Middle frontal gyrus (tissue), 1 donor: Measurements from ENCODE around the gene POLR2B.
"Not testable (repeated sequence)": the region's sequence is repeated elsewhere in the genome, so short reads cannot be mapped to it uniquely, and the experiment has no call there.

Experiments used
- DNase-seq: peaks from one replicate; pipeline ENCODE4 v3.0.0-alpha.2; 2015; ENCODE audit warnings: low spot score; ENCODE audit errors: extremely low spot score

POLR2B gene

GRCh38 chr4:56978750-56979303 is at the start of gene POLR2B:
Gene POLR2B (plus strand): TSS chr4:56978896. CDS start chr4:56978986, 90 bp downstream.
- DNase-seq = peak; percentile 93

GRCh38 chr4:56930638-56931037 is 48.1 kb upstream of the POLR2B start:
- DNase-seq = no peak

- no peak for DNase-seq
These were observed 46.8 kb upstream of the POLR2B start for GRCh38 chr4:56931924-56932323.

GRCh38 chr4:56937262-56937661 is 41.4 kb upstream of the POLR2B start:
- no peak for DNase-seq

- not testable (repeated sequence) for DNase-seq
These were observed 38.9 kb upstream of the POLR2B start for GRCh38 chr4:56939826-56940225.

- DNase-seq = no peak
These were observed 38.3 kb upstream of the POLR2B start for GRCh38 chr4:56940403-56940802.

GRCh38 chr4:56940971-56941370 is 37.7 kb upstream of the POLR2B start:
- no peak for DNase-seq

- DNase-seq = no peak
These were observed 37.3 kb upstream of the POLR2B start for GRCh38 chr4:56941403-56941802.

GRCh38 chr4:56953680-56954520 is 24.8 kb upstream of the POLR2B start:
- DNase-seq = no peak

GRCh38 chr4:56958111-56958517 is 20.6 kb upstream of the POLR2B start:
- peak; percentile 14 for DNase-seq

GRCh38 chr4:56959100-56959499 is 19.6 kb upstream of the POLR2B start:
- DNase-seq = no peak

- DNase-seq = no peak
These were observed 17.6 kb upstream of the POLR2B start for GRCh38 chr4:56961107-56961500.

- no peak for DNase-seq
These were observed 7.3 kb upstream of the POLR2B start for GRCh38 chr4:56971383-56971782.

GRCh38 chr4:56972389-56972788 is 6.3 kb upstream of the POLR2B start:
- DNase-seq = no peak

- DNase-seq = no peak
These were observed 5.9 kb upstream of the POLR2B start for GRCh38 chr4:56972809-56973208.

- DNase-seq = no peak
These were observed 5.4 kb upstream of the POLR2B start for GRCh38 chr4:56973336-56973735.

GRCh38 chr4:56976283-56976836 is 2.3 kb upstream of the POLR2B start:
- no peak for DNase-seq

- DNase-seq = no peak
These were observed 1.8 kb upstream of the POLR2B start for GRCh38 chr4:56976837-56977320.

- peak; percentile 98 for DNase-seq
These were observed 1.2 kb upstream of the POLR2B start, which contains the start of gene NOA1 for GRCh38 chr4:56977321-56978012. Gene NOA1 (minus strand): TSS chr4:56977606. CDS start chr4:56977585, 21 bp downstream.

- DNase-seq = no peak
These were observed 851 bp downstream of the POLR2B start for GRCh38 chr4:56979421-56980072.

- DNase-seq = no peak
These were observed 3.1 kb downstream of the POLR2B start for GRCh38 chr4:56981795-56982201.
